Measurements from ENCODE around the gene ELMOD1.
A peak's percentile ranks its signal among the peaks of the same experiment; 100 is the strongest.
"Not testable (repeated sequence)": the region's sequence is repeated elsewhere in the genome, so short reads cannot be mapped to it uniquely, and the experiment has no call there.

ELMOD1 gene

GRCh38 chr11:107590460-107591377, at the start of gene ELMOD1:
Gene ELMOD1 (plus strand): TSS chr11:107591147. CDS start chr11:107618190, 27,043 bp downstream.
- no peak for DNase-seq (ENCODE audit: low read depth)

DNA sequence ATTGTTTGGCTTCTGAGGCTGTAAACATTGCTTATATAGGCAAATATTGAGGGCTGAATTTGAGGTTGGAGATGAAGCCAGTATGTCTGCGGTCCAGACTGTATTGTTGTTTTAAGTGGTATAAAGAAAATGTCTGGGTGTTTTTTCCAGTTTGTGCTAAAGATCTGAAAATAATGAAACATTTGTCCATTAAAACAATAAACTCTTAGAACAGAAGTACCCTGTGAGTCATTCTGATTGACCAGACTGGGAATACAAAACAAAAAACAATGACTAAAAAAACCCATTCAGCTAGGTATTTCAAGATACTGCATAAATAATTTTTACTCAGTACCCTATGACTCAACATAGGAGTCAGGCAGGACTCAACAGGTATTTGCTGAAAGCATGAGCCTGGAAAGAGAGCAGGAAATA, 45.8 kb upstream of the ELMOD1 start:
- DNase-seq (ENCODE audit: low read depth): no peak

GRCh38 chr11:107547961-107548360, 43.0 kb upstream of the ELMOD1 start:
- no peak for DNase-seq (ENCODE audit: low read depth)

GRCh38 chr11:107549253-107549953, 41.5 kb upstream of the ELMOD1 start:
- DNase-seq (ENCODE audit: low read depth): no peak

- no peak for DNase-seq (ENCODE audit: low read depth)
Measured at GRCh38 chr11:107549954-107550285, 41.0 kb upstream of the ELMOD1 start.

- DNase-seq (ENCODE audit: low read depth): no peak
Measured at GRCh38 chr11:107550304-107550703, 40.6 kb upstream of the ELMOD1 start.

DNA sequence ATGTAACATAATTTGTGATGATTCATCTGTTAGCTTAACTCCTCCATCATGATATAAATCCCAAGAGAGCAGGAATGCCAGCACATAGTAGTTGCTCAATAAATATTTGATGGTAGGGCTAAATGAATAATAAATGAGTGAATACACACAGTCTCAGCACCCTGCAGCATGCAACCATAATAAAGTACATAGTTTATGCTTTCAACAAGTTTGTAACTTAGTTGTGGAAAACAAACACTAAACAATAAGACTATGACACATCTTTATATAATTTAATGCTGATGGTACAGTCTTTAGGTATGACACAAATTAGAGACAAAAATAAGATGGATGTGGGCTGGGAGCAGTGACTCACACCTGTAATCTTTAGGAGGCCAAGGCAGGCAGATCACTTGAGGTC, 29.3 kb upstream of the ELMOD1 start:
- DNase-seq (ENCODE audit: low read depth): no peak

- DNase-seq (ENCODE audit: low read depth): no peak
Measured at GRCh38 chr11:107562647-107563208, 28.2 kb upstream of the ELMOD1 start.

DNA sequence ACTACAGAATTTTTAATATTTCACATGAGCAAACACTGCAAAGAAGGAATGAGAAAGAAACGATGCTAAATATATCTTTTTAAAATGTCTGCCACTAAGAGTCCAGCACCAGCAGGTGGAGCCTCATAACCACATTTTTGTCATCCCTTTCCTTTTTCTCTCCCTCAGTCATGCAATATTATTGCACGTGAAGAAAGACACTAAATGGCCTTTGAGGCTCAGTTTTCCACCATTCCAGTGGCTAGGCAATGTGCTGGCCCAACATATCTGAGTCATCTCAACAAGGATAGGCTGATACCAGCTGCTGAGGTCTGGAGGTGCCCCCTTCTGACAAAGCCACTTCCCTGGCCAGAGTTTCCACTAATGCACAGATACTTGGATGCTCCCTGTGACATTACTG, 27.2 kb upstream of the ELMOD1 start:
- no peak for DNase-seq (ENCODE audit: low read depth)

DNA sequence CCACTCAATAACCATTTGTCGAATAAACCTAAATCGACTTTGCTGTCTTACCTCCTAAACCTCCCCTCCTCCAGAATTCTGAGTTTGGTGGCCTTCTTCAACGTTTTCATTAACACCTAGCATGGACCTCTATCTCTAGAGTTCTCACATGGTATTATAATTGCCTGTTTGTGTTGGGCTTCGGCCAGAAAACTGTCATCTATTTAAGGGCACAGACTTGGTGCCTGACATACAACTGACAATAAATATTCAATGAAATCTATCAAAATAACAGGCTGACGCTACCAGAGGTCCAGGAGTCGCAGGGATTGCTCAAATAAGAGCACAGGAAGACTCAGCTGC, 26.1 kb upstream of the ELMOD1 start:
- no peak for DNase-seq (ENCODE audit: low read depth)

DNA sequence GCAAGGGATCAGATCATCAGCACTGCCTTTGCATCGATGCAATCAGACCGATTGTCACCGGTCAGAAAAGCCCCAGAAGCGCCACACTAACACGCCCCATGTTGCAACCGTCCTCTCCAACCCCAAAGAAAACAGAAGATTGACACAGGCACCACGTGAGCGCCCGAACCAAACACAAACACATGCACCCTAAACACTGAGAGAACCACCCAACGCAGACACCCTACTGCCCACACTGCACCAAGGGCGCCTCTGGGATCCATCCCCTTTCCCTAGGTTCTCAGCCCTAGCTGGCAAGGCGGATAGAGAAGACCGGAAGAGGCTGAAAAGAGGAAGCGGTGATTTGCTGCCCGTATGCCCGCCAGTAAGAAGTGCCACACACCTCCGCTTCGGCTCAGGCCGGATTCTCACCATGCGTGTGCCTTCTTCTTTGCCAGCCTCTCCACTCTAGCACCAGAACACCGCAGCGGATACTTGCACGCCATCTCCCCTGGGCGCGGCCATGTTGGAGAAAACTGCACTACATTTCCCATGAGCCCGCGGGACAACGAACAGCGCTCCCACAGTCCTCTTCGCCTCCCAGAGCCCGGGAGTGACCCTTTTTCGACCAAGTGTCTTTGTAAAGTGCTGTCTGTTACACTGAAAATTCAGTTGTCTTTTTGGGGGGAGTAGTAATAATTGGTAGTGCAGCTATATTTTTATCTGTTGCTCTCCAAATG, 25.6 kb upstream of the ELMOD1 start, which contains the start of gene ALKBH8:
Gene ALKBH8 (minus strand): TSS at position 517 of the 719 bp plus-strand sequence. CDS start 4,842 bp downstream, outside the sequence.
- DNase-seq (ENCODE audit: low read depth): peak; percentile 69

DNA sequence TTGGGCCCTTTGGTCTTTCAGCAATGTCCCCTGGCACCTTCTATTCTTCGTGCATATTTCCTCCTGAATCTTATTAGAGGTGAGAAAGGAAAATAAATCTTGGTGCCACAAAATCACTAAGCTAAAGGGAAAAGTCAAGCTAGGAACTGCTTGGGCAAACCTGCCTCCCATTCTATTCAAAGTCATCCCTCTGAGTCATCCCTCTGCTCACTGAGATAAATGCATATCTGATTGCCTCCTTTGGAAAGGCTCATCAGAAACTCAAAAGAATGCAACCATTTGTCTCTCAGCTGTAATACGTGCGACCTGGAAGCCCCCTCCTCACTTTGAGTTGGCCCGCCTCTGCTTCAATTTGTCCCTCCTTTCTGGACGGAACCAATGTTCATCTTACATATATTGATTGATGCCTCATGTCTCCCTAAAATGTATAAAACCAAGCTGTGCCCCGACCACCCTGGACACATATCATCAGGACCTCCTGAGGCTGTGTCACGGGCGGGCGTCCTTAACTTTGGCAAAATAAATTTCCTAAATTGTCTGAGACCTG, 24.9 kb upstream of the ELMOD1 start:
- not testable (repeated sequence) for DNase-seq (ENCODE audit: low read depth)

GRCh38 chr11:107566569-107566968, 24.4 kb upstream of the ELMOD1 start:
- no peak for DNase-seq (ENCODE audit: low read depth)

GRCh38 chr11:107567739-107568335, 23.1 kb upstream of the ELMOD1 start:
- no peak for DNase-seq (ENCODE audit: low read depth)

DNA sequence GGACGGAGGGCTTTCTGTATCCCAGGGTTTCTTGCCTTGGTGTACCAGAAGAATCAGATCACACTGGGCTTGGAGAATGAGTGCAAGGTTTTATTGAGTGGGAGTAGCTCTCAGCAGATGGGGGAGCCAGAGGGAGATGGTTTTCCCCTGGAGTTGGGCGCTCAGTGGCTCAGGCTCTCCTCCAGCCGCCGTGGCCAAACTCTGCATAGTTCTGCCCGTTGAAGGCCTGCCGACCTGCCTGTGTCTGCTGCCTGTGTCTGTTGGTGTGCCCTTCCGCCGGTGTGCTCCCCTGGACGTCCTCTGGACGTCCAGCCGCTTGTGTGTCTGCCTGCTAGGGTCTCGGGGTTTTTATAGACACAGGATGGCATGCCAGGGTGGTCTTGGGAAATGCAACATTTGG, 20.9 kb upstream of the ELMOD1 start:
- no peak for DNase-seq (ENCODE audit: low read depth)

GRCh38 chr11:107573438-107573837, 17.5 kb upstream of the ELMOD1 start:
- no peak for DNase-seq (ENCODE audit: low read depth)

- peak; percentile 38 for DNase-seq (ENCODE audit: low read depth)
Measured at GRCh38 chr11:107576497-107577345, 14.2 kb upstream of the ELMOD1 start.

DNA sequence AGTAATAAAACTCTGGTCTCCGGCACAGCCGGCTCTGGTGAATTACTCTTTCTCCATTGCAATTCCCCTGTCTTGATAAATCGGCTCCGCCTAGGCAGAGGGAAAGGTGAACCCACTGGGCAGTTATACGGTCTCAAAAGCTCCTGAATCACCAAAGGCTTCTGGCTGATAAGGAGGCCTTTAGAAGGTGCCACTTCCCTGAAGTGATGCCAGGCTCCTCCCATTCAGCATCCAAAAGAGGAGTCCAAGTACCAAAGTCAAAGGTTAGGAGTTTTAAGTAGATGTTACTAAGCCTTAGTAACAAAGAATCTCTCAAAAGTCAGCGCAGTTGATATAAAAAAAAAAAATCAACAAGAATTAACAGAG, 13.6 kb upstream of the ELMOD1 start:
- DNase-seq (ENCODE audit: low read depth): no peak

DNA sequence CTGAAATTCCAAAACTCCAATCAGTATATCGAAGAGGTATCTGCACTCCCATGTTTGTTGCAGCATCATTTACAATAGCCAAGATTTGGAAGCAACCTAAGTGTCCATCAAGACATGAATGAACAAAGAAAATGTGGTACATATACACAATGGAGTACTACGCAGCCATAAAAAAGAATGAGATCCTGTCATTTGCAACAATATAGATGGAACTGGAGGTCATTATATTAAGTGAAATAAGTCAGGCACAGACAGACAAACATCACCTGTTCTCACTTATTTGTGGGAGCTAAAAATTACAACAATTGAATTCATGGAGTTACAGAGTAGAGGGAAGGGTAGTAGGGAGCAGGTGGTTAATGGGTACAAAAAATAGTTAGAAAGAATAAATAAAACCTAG, 11.8 kb upstream of the ELMOD1 start:
- DNase-seq (ENCODE audit: low read depth): not testable (repeated sequence)

DNA sequence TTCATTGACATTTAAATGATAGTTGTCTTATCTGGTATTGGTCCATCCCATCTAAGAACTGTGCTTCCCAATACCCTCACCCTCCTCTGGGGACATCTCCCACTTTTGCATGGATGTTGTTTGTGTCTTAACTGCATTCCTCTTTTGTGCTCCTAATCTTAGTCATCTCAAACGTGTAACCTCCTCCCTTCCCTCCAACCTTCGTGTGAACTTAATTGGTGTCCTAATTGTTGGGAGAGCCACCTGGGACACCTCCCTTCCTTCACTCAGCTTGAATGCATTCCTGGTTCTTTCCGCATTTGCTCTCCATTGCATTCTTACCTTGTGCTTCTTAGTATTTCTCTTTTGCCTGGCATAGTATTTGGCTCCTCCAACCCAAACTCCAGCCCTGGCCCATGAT, 9.8 kb upstream of the ELMOD1 start:
- no peak for DNase-seq (ENCODE audit: low read depth)
